DMS114 treated with DMSO at 0.1 percent for 48 hours (cell line): ENCODE results near the gene RAB44.

ENCODE experiments used
- DNase-seq: peaks from one replicate; lab custom pipeline; 2025; ENCODE audit not compliant: unreplicated experiment; lab: John Stamatoyannopoulos, UW

The RAB44 gene

DNA sequence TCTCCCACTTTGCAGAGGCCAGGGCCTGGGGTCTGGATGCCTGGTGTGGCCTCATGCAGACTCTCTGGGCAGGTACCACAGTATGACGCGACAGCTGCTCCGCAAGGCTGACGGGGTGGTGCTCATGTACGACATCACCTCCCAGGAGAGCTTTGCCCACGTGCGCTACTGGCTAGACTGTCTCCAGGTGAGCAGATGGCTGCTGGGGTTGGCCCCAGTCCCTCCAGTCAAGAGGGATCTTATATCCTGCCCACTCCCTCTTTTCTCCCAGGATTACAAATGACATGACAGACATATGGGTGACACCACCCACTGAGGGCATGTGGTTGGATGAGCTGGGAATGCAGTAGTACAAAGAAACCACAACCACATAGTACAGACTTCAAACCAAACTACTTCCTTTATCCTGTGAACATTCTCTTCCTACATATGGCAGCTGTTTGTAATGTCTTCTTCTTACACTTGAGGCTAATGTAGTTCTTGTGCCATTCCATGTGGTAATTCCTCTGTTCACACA, 29.9 kb downstream of the RAB44 start:
- no peak for DNase-seq

DNA sequence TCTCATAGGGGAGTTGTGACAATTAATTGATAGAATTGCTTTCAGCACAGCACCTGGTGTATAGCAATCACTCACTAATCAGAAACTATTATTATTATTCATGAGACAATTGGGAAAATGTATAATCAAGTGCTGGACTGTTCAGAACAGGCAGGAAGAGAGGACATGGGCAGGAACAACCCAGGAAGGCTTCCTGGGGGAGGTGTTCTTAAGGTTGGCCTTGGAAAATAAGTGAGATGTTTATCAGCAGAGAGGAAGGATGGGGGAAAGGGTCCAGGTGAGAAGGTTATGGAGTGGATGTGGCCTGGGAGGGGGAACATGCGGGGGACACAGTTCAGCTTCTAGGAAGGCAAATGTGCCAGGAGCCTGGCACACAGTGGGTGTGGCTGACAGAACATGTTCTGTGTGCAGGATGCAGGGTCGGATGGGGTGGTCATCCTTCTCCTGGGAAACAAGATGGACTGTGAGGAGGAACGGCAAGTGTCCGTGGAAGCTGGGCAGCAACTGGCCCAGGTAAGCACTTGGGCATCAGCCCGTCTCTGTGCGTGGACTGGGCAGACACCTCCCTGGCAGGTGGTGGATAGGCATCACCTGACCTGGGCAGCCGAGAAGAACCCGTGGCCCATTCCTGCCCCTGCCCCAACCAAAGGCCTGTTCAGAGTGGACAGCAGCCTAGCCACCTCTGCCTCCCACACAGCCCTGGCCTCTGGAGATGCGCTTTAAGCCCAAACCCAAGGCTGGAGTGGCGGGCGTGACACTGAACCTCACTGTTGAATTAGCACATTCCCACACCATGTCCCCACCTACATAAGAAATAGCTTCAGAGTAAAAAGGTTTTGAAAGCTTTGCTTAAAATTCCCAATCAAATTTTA, 30.9 kb downstream of the RAB44 start:
- DNase-seq: no peak

DNA sequence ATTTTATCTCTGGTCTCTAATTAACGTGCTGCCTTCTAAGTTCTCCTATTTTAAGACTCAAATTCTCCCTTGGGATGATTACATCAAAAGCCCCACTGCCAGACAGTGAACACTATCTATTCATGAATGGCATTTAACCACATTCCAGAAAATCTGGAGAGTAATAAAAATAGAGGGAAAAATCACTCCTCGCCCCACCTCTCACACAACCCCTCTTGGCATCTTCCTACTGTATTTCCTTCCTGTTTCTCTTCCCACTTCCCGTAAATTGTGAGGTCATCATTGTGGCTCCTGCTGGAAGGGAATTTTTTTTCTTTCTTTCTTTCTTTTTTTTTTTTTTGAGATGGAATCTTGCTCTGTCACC, 31.5 kb downstream of the RAB44 start:
- DNase-seq: no peak

DNA sequence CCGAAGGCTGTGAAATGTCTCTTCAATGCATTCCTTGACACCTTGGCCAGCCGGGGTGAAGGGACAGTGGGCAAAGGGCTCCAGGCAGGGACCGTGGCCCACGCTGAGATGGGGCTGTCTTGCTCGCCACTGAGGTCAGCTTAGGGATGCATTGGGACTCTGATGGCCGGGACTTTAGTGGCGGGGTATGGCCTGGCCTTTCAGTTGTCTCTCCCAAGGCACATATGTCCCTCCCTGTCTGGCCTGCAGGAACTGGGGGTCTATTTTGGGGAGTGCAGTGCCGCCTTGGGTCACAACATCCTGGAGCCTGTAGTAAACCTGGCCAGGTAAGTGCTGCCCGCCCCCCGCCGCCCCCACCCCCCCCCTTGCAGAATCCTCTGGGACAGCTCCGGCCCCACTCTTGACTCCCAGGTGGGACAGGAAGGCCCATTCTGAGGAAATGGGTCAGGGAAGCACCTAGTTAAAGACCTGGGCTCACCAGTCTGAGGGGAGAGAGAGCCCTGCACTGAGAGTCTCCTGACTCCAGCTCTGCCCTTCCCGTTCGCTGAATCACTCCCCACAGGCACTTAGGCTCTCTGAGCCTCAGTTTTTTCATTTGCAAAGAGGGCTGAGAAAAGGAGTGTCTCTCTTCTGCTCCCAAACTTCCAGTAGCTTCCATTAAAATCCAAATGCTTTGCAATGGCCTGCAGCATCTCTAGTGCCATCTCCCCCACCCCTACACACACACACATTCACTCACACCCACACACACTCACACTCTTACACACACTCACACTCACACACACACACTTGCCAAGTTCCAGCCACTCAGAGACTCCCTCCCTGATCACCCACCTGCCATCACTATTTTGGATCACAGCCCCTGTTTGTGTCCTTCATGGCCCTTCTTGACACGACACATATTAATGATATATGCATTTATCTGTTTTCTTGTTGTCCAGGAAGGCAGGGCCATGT, 33.1 kb downstream of the RAB44 start:
- no peak for DNase-seq

DNA sequence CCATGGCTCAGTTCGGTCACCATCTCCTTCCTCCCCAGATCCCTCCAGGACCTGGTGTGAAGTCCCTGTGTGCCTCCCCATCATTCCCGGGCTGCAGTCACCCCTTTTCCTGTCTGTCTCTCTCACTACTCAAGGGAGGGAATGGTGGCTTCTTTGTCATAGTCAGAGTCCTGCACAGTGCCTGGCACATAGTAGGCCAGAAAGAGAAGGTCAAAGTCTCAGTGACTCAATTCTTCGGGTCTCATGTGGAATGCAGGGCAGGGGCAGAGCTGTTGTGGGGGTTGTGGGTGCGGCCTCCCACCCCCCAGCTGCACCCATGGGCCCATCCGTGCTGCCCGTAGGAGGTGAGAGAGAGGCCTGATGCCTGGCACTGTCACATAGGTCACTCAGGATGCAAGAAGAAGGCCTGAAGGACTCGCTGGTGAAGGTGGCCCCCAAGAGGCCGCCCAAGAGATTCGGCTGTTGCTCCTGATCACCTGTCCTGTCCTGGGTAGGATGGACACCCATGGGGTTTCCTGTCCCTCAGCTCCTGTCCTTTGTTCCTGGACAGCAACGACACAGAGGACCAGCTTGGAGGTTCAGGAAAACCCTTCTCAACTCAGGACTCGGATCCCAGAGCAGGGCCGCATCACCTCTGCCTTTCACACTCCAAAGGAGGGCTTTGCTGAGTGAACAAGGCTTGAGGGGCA, 34.1 kb downstream of the RAB44 start:
- no peak for DNase-seq

DNA sequence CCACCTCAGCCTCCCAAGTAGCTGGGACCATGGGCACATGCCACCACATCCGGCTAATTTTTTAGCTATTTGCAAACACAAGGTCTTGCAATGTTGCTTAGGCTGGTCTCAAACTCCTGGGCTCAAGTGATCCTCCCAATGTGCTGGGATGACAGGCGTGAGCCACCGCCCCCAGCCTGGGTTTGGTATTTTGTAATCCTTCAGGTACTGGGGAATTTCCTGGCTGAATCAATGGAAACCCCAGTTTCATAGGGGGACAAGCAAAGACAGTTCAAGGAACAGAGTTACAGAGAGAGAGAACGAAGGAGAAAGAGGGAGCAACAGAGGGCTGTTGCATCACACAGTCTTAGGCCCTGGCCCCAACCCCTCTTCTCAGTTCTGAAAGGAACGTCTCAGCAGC, 35.7 kb downstream of the RAB44 start:
- no peak for DNase-seq

DNA sequence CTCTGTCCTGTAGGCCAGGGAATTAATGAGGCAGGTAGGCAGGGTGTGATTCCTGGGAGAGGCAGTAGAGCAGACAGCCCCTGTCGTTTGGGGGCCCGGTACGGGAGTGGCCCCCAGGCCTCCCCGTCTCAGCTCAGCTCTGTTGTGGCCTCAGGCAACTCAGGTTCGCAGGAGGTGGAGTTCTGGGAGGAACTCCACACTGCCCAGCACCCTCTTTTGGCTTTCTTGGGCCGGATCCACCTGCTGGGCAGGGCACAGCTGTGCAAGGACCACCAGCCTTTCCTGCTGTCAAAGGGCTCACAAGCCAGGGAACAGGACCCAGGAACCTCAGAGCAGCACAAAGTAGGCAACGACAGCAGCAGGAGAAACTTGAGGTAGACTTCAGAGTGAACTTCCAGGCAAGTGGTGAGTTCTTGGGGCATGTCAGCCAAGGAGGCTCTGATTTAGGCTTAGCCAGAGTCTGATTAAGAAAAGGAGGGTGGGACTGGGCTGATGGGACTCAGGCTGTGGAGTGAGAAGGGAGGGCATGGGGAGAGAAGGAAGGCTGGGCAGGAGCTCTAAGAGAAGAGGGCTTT, 36.9 kb downstream of the RAB44 start:
- no peak for DNase-seq

DNA sequence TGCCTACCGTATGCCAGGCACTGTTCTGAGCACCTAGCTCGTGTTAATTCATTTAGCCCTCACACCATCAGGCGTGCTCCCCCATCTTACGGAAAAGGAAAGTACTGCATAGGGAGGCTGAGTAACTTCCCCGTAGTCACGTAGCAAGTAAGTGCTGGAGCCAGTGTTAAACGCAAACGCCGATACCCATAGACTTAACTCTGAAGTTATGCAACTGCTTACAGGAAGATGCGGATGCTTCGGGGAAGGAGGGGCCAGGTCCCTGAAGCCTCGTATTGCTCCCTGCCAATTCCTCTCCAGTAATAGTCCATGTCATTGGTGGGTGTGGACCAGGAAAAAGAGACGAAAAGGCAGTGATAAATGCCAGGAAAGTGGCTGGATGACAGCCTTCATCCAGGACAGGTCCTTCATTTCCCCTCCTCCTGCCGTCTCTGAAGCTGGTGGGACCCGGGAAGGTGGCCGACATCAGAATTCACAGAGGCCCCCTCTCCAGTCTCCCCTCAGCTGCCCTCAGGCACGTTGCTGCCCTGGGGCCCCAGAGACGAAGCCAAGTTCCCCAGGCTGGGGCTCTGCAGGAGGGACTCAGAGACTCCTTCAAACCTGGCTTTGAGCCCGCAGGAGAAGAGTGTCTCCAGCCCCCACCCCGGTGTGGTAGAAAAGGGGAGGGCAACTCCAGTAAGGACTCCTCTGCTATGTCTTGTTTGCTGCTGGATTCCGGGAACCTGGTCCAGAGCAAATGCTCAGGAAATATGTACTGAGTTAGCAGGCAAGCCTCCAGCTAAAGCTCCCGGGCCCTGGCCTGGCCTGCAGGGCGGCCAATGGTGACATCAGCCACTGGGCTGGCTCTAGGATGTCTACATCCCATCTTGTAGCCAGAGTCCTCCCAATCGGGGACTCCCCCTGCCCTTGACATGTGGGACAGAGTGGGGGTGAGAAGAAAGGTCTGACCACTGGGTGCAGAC, 37.8 kb downstream of the RAB44 start:
- DNase-seq: no peak

DNA sequence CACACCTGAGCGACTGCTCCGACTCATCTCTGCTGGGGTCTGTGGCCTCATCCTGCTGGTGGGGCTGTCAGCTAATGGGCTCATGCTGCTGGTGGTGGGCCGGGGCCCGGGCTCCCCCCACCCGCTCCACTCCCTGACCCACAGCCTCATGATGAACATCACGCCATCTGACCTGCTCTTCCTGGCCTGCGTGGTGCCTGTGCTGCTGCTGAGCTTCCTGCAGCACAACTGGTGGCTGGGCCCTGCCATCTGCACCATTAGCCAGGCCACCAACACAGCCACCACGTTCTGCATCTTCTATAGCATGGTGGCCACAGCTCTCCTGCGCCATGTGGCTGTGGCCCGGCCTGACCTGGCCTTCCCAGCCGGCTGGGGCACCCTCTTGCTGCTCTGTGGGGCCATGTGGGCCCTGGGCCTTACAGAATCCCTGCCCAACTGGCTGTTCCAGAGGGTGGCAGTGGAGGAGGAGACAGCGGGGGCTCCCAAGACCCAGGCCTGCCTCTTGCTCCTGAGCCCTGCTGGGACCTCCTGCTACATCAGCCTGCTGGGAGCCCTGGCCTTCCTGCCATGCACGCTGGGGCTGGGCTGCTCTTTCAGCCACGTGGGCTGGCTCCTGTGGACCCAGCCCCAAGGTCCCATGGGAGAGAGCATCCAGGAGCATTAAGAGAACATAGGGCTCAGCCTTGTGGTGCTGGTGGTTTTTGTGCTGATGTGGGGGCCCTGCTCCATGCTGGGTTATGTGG, 39.6 kb downstream of the RAB44 start:
- DNase-seq: no peak

DNA sequence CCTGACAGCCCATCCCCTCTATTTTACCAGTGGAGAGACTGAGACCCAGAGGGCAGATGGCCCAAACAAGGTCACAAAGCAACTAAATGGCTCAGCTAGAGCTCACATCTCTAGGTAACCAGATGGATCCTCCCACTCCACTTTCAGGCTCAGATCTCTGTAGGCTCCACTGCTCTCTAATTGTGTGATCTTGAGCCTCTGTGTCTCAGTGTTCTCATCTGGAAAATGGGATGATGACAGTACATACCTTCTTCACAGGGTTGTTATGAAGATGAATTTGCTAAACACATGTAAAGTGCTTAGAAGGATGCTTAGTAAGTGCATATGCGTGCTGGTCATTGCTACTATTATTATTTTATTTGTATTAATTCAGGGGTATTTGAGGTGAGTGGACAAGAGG, 40.5 kb downstream of the RAB44 start:
- no peak for DNase-seq

DNA sequence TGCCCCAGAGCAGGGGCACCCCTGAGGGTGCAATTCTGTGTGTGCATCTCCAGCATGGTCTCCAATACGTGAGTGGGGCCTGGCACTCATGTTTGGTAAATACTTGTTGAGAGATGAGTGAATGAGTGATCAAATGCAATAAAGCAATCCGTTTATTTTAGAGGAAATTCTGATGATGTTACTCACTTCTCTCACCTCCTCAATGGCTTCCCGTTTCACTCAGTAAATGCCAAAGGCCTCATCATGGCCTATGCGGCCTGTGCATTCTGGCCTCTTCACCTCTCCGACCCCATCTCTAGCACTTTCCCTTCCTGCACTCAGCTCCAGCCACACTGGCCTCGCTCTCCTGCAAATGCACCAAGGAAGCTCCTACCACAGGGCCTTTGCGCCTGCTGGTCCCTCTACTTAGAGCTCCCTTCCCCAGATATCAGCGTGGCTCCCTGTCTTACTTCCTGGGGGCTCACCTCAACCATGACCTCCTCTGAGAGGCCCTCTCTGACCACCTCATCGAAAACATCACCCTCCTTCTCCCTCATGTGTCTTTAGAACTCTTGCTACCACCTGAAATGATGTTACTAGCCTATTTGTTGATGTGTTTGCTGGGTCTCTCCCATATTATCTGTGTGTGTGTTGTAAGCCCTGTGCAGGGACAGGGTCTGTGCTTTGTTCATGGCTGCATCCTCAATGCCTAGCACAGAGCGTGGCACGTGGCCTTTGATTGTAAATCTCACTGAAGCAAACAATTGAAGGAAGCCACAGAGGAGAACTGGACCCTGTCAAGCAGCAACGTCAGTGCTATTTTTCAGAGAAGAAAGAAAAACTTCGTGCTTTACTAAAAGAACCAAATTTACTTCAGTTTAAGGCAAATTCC, 42.6 kb downstream of the RAB44 start:
- no peak for DNase-seq

DNA sequence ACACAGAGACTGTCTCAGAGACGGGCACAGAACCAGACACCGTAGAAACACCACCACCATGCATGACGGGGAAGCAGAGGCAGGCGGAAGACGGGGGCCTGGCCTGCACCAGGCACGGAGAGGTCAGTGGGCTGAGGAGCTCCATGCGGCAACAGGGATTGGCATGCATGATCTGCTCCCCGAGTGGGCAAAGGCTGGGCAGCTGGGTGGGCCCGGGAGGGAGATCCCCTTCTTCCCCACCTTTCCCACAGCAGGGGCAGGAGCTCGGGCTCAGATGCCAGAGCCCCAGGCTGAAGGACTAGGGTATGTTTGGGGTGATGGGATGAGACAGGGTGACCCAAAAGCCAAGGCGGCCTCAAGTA, 43.2 kb downstream of the RAB44 start:
- no peak for DNase-seq

DNA sequence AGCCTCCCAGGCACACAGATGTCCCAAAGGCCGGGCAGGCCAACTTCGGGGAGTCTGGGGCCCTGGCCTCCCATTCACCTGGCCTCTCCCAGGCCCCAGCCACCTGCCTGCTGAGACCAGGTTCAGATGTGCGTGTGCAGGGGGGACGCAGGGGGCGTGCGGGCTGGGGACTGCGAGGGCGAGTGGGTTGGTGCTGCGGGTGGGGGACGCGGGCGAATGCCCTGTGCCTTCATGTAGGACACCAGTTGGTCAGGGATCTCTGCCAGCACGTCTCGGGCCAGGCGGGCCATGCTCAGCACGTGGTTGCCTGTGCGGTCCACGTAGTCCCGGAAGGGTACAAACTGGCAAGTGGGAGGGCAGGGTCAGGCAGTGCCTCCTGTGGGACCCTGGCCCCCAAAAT, 44.5 kb downstream of the RAB44 start:
- DNase-seq: no peak

DNA sequence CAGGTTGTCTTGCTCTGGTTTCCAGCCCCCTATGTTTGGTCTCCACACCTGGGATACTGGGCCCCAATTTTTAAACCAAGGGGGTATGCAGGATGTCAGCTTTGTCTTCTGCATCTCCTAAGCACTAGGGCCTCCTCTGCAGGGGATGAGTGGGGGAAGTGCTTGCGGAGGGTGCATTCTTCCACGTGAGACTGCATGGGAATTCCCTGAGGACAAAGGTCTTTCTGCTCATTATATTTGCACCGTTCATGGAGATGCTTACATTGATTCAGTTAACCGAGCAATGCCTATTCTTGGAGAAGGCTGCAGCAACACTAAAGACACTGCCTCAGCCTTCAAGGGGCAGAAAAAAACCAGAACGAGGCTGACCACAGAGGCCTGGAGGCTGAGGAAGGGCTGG, 45.4 kb downstream of the RAB44 start:
- no peak for DNase-seq

DNA sequence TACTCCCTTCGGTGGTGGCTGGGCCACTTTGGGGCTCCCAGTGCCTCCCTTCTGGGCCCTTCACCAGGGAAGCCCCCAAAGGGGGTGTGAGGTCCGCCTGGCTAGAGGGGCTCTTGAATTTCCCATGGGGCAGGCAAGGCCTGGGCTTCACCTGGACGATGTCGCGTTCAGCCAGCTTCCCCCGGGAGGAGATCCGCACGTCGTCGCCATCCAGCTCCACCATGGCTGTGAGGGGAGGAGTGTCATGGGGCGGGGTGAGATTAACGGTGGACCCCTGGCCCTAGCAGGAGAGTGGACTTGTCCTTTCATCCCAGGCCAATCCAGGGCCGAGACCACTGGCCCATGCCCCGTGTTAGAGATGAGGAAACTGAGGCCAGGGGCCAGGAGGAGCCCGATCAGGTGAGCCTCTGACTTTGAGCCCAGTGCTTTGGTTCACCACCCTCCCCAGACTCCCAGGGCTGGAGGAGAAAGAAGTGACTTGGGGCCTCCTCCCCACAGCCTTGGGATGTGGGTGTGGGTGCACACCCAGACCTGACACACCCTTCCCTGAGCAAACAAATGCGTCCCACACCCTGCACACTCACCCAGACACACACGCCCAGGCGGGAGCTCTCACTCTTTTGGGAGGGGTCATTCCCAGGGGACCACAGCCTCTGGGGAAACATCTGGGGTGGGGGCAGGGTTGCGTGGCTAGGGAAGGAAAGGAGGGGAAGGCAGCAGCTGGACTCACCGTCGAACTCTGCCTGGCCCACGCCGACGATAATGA, 46.1 kb downstream of the RAB44 start:
- DNase-seq: no peak

DNA sequence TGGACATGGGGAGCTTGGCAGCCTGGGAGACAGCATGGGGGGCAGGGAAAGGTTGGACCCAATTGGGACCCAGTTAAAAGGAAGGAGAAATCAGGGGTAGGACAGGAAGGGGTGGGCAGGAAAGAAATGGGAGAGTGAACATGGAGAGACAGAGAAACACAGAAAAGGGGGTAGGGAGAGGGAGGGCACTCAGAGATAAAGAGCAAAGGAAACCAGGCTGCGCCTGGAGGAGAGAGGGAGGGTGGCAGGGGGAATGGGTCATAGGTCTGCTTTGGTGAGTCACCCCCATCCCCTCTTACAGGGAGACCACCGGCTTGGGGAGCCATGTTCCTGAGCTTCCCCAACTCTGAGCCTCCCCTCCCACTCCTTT, 46.7 kb downstream of the RAB44 start:
- no peak for DNase-seq

DNA sequence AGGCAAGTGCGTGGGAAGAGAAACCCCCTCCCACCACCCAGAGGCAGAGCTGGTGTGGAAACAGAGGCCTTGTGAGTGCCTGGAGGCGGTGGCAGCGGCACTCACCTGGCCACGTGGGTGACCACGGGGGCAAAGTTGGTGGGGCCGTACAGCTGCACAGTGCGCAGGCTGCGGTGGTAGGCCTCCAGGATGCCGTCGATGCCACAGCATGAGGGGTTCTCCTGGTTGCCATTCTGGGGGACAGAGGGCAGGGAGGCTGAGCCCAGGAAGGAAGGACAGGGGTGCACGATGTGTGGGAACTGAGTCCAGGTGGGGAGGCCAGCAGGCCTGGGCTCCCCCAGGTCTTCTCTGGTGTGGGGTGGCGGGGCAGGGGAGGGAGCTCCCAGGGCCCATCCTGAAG, 47.7 kb downstream of the RAB44 start:
- no peak for DNase-seq

DNA sequence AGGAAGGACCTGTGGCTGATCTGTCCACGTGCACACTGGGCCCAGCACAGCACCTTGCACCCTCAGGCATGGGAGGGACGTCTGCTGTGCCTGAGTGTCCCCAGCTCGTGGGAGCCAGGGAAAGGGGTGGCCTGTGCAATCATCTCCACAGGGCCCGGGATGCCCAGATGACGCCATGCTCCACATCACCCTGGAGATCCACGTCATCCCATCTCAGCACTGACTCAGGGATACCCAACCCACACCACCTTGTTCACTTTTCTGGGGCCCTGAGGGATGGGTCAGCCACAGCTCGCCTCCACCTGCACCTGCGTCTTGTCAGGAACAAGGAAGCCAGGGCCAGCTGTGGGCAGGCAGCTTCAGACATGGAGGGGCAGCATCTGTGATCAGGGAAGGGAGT, 48.2 kb downstream of the RAB44 start:
- no peak for DNase-seq
